Measurements from ENCODE around the gene TMEM54.

Gene TMEM54

DNA sequence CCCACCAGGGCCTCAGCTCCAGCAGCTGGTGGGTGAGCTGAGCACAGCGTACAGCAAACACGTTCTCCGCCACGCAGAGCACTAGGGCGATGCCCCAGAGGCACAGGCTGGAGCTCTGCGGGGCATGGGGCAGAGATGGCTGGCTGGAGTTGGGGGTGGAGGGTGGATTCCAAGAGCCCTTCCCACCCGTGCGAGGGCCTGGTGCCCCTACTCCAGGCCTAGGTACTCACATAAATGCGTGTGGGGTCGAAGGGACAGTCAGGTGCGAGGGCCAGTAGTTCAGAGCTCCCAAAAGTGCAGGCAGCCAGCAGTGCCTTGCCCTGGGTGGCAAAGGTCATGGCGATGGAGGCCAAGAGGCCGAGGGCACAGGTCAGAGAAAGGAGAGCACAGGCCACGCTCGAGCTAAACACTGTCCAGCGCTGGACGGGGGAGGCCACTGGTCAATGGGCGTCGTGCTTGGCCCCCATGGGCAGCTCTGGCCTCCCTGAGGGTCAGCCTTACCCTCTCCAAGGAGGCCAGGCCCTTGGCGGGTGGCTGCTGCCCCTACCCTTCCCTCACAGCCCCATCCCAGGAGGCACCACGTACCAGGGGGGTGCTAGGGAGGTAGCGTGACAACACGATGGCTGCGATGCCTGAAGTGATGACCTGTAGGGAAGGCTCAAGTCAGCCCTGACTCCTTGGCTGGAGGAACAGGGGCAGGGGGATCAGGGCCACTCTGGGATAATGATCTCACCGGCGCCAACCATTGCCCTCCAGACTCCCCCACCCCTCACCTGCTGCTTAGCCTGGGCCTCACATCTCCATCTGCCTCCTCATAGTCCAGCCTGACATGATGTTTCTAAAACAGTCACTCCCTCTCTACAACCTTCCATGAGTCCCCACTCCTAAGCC is 5.6 kb downstream of the TMEM54 start:
- no peak for DNase-seq (ENCODE audit: low read depth in 1 of 2, low spot score in 1 of 2)

DNA sequence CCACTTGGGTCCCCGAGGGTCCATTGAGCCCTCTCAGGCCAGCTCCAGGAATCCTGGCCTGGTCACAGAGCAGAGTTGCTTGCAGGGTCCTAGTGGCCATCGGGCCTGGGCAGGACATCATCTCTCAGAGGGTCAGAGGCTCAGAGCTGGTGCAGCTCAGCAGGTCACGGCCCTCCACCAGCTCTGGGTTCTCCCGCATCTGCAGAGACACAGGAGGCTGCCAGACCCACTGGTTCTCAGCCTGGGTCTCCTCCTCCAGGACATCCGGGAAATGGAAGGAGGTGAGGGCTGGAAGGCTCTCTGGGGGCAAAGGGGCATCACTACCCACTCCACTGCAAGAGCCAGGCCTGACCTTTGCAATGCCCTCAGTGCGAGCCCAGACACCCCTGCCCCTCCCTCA is 6.5 kb downstream of the TMEM54 start:
- DNase-seq (ENCODE audit: low read depth in 1 of 2, low spot score in 1 of 2), result no peak

- DNase-seq (ENCODE audit: low read depth in 1 of 2, low spot score in 1 of 2), result no peak
These were observed 7.1 kb downstream of the TMEM54 start for GRCh38 chr1:32894019-32894600.

DNA sequence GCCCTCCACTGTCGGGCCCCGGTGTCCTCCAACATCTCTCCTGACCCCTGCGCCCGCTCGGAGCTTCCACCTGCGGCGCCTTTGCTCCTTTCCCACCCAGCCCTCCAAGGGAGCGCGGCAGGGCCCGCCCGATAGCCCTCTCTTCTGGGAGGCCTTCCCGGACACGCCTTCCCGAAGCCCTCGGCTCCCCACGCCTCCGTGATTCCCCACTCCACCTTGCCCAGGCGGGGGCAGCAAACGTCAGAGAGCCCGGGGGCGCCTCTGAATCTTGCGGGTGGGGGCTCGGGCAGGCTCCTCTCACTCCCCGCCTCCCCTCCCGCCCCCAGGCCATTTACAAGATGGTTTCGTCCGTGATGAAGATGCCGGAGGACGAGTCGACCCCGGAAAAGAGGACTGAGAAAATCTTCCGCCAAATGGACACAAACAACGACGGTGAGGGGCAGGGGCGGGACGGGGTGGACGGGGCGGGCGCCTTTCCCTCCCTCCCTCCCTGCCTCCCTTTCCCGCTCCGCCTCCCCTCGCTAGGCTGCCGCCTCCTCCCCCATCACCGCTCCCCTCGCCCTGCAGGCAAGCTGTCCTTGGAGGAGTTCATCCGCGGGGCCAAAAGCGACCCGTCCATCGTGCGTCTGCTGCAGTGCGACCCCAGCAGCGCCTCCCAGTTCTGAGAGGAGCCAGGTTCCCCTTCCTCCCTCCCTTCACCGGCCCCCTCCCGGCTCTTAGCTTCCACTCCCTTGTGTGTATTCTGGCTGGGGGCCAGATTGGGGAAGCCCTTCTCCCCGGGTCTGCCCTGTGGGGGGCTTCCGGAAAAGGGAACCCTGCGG is 7.8 kb downstream of the TMEM54 start:
- no peak for DNase-seq (ENCODE audit: low read depth in 1 of 2, low spot score in 1 of 2)

DNA sequence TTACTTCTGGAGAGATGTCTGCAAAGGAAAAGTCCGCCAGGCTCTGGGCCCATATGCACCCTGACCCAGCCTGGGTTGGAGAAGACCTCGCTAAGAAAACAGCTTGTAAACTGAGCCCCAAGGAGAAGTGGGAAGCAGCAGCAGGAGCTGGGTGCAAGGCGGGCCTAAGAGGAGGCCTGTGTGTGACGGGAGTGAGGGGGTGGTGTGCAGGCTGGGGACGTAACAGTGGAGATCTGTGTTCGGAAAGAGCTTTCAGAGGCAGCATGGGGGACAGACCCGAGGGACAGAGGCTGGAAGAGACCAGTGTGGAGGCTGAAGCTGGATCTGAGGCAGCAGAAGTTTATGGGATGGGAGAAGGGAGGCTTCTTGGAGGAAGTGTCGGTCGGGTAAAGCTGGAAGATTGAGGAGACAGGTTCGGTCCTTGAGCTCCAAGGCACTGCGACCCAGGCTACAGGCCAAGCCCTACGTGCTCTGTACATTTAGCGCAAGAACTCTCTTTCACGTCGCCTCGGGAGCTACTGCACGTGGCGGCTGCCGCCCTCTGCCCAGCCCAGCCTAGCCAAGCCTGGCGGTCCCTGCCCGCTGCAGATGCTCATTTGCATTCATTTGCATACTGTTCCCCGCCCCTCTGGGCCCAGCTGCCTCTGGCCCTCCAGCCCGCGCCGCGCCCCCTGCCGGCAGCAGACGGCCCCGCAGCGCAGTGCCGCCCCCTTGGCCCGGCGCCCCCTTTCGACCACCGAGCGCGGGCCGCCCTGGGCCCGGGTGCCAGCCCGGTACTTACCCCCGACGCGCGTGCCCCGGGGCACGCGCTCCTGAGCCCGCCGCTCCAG is 8.6 kb downstream of the TMEM54 start:
- DNase-seq (ENCODE audit: low read depth in 1 of 2, low spot score in 1 of 2), result no peak

DNA sequence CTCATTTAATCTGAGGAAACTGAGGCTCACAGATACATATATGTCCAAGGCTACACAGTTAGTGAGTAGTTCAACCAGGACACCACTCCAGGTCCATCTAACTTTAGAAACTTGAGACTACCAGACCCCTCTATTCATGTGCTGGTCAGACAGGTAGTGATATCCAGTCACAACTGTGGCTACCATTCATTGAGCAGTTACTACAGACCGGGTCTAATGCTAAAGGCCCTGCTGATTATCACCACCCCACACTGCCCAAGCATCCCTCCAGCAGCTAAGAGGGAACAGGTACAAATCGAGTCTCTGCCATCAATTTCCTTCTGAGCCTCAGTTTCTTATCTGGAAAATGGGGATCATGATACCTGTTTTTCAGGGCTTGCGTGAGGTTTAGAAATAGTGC is 9.6 kb downstream of the TMEM54 start:
- no peak for DNase-seq (ENCODE audit: low read depth in 1 of 2, low spot score in 1 of 2)

- no peak for DNase-seq (ENCODE audit: low read depth in 1 of 2, low spot score in 1 of 2)
These were observed 10.0 kb downstream of the TMEM54 start for GRCh38 chr1:32891241-32891570.

DNA sequence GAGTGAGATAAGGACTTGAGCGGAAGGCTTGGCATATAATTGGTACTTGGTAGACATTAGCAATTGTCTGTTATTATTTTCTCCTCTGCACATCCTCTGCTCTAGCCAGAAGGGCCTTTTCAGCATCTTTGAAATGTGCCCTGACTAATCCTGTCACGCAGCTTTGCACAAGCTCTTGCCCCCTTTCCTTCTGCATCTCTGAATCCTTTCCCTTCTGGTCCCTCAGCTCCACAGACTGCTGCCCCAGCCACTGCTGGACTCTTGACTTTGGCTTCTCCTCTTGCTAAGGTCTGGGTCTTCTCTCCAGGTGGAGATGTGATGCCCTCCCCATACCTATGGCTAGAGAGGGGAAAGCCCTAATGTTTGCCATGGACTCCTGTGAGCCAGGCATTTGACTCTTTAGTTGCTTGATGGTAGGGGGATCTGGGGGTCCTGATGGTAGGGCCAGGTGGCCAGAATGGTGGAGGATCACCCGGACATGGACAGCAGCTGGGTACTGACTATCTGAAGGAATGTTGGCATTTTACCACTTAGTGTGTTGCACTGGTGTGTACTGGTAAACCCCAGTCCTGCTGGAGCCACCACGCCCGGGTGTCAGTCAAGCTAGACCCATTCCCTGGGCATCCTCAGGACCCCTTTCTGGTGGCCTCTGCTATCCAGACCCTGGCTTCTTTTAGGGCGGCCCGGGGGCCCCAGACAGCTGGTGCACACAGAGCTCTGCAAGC is 10.5 kb downstream of the TMEM54 start:
- no peak for DNase-seq (ENCODE audit: low read depth in 1 of 2, low spot score in 1 of 2)

DNA sequence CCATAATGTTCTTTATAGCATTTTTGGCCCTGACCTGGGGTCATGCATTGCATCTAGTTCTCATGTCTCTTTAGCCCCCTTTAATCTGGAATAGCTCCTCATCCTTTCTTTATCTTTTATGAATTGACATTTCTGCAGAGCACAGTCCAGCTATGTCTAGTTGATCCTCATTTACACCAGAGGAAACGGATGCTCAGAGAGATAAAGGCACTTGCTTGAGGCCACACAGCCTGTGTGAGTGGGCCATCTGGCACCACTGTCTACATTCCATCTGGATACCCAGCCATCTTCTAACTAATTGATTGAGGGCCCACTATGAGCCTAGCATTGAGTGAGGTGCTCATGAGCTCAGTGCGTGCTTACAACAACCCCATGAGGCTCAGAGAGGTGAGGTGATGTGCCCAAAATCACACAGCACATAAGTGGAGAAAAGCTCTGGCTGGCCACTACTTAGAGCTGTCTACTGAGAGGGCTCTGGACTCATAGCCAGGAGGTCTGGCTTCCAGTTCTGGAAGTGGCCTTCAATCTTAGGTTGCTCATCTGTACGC is 11.4 kb downstream of the TMEM54 start:
- no peak for DNase-seq (ENCODE audit: low read depth in 1 of 2, low spot score in 1 of 2)

- DNase-seq (ENCODE audit: low read depth in 1 of 2, low spot score in 1 of 2), result no peak
These were observed 12.3 kb downstream of the TMEM54 start for GRCh38 chr1:32888677-32889420.

DNA sequence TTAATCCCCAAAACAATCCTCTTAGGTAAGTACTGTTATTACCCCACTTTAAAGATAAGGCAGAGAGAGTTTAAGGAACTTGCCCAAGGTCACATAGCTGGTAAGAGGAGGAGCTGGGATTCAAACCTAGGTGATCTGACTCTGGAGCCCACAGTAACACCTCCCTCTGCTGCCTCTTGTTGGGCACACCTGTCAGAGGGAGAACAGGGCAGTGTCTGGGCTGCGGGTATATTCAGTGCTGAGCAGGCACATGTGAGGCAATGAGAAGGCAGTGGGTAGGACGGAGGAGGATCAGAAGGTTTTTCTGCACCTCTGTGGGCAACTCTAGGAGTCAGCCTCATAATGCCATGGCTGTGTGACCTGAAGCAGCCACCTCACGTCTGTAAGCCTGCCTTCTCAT is 13.1 kb downstream of the TMEM54 start:
- DNase-seq (ENCODE audit: low read depth in 1 of 2, low spot score in 1 of 2), result no peak

DNA sequence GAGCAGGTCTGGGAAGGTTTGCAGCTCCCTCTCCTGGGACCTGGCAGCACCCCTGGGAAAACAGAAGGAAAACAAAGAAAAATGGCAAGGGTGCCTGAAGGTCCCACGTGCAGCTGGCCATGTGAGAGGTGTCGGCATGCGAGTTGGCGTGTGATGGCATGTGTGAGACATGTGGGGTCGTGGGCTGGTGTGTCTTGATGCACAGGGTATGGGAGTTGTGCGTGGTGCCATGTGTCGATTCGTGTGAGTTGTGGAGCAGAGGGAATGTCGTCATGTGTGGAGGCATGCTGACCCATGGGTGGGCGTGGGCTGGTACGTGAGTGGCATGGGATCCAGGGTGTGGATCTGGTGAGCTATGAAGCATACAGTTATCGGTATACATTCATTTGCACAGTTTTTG is 13.6 kb downstream of the TMEM54 start:
- DNase-seq (ENCODE audit: low read depth in 1 of 2, low spot score in 1 of 2), result no peak

- DNase-seq (ENCODE audit: low read depth in 1 of 2, low spot score in 1 of 2), result no peak
These were observed 14.3 kb downstream of the TMEM54 start for GRCh38 chr1:32886828-32887414.

DNA sequence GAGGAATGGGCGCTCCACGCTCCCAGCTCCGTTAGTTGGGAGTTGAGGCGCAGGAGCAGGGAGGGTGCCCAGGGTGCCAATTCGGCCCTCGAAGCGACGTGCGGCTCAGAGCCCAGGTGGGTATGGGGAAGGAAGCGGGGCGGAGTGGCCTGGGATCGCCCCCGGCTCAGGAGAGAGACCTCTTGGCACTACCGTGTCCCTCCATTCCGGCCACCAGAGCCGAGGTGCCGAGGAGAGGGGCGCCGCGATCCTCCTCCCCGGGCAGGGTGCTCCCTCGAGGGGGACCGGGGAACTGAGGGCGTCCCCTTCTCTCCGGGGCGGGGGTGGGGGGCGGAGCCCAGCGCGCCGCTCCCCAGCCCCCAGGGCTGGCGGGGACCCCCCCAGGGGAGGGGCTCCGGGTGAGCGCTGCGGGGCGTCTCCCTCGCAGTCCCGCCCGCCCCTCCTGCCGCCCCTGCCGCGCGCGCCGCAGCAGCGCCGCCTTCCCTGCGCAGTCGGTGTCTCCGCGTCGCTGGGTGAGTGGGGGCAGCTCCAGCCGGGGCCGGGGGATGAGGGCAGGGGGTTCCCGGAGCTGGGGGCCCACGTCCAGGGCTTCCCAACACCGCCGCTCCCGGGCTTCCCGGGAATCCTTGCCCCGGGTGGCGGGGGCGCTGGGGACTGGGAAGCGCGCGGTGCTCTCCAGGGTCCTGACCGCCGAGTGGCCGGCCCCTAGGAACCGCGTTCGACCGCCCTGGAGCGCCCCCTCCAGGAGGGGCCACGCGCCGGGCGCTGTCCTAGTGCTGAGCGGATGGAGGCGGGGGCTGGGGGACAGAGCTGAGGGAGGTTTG is 15.0 kb downstream of the TMEM54 start, which contains the start of gene HPCA:
Gene HPCA, plus strand, starts transcription at position 488 of the 824 bp plus-strand sequence. CDS start 2,408 bp downstream, outside the sequence.
- DNase-seq (ENCODE audit: low read depth in 1 of 2, low spot score in 1 of 2), result no peak

DNA sequence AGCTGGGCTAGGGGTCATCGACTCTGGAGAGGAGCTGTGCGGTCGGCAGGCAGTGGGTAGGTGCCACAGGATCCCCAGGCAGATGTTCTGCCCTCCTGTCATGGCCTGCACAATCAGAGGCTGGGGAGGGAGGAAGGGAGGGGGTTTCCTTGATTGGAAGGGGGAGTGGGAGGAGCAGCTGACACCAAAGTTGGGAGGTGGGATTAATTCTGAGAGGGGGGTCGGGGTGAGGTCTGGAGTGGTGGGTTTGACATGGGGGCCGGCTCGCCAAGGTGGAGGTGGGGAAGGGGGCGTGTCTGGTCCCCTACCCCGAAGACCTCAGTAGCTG is 15.5 kb downstream of the TMEM54 start:
- no peak for DNase-seq (ENCODE audit: low read depth in 1 of 2, low spot score in 1 of 2)

- DNase-seq (ENCODE audit: low read depth in 1 of 2, low spot score in 1 of 2), result no peak
These were observed 16.5 kb downstream of the TMEM54 start for GRCh38 chr1:32884726-32885125.

DNA sequence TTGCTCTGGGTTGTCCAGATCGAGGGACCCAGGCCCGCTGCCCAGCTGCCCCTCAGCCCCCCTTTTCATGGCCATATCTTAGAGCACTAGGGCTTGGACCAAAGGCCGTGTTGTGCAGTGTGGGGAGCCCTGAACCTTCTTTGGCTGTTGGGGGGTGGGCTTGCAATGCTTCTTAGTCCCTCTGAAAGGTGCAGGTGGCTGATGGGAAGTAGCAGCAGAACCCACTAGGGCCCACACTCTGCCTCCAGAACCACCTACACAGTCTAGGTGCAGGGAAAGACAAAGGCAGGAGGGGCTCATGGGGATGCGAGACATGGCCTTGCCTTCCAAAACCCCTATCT is 17.2 kb downstream of the TMEM54 start:
- no peak for DNase-seq (ENCODE audit: low read depth in 1 of 2, low spot score in 1 of 2)

DNA sequence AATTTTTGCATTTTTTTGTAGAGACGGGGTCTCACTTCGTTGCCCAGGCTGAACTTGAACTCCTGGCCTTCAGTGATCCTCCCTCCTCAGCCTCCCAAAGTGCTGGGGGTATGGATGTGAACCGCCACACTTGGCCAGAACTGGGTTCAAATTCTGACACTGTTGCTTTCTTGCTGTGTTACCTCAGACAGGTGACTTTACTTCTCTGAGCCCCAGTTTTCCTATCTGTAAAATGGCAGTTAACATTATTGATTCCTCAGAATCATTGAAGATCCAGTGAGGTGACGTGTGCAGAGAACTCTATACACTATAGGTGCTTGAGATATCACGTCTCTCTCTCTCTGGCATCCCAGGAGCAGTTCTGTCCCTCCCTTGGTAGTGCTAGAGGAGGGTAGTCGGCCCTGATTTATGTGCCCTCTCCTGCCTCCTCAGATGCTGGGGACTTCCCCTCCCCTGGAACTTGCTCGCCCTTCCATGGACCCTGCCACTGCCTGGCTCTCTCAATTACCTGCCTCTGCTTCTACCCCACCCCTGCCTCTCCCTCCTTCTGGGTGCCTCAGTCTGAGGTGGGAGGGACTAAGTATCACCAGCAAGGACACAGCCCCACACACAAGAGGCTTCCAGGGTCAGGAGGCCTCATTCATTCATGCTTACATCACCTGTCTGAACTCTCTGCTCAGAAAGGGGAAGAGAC is 17.7 kb downstream of the TMEM54 start:
- no peak for DNase-seq (ENCODE audit: low read depth in 1 of 2, low spot score in 1 of 2)
